ENCODE measurements around the gene FKBP10. TPM values are rescaled to one million over a fixed set of nuclear protein-coding genes. Genes with fewer than 3 reads are reported as not detected.

Gene FKBP10
- total and polyA plus RNA-seq, 2 donors (not counting 3 experiments of a cell fraction or from before 2014, with no cell fraction given) = 168 to 377 TPM

- Histone ChIP-seq H3K9me3 (replicated peaks; ENCODE audit: control insufficient read depth, insufficient read depth, low read length) (no peaks in the 10 kb centered on the region), H2AFZ (ENCODE audit: low read depth, low read length) (no peak overlapping the region), H3K79me2 (ENCODE audit: control insufficient read depth, insufficient read depth, low read length) (no peaks in the 10 kb centered on the region), H3K4me2 (ENCODE audit: insufficient read depth, low read length) (no peak overlapping the region), H3K9ac (replicated peaks; ENCODE audit: extremely low read depth, insufficient read depth, low read length) (no peak overlapping the region), H3K27ac (ENCODE audit: insufficient read depth, low read depth, low read length) (no peak overlapping the region), H3K36me3 (ENCODE audit: control insufficient read depth in 2 of 2, extremely low read depth in 1 of 2, insufficient read depth in 2 of 2, low read length in 2 of 2) (peaks cover 5 to 59% of the 10 kb centered on the region in 2 experiments), H3K9me1 (replicated peaks; ENCODE audit: control insufficient read depth, extremely low read depth, insufficient read depth, low read length) (no peaks in the 10 kb centered on the region), H3K27me3 (ENCODE audit: control insufficient read depth in 2 of 2, insufficient read depth in 2 of 2, low read length in 2 of 2) (no peaks in the 10 kb centered on the region), H3K4me3 (replicated peaks in 1 of 3; ENCODE audit: insufficient read depth in 1 of 3, low read depth in 1 of 3, low read length in 3 of 3) (no peak overlapping the region), H4K20me1 (replicated peaks; ENCODE audit: control insufficient read depth, extremely low read depth, insufficient read depth, low read length) (no peaks in the 10 kb centered on the region), H3K4me1 (ENCODE audit: control insufficient read depth, extremely low read depth, insufficient read depth, low read length) (no peaks in the 10 kb centered on the region)
- TF ChIP-seq EZH2 (IDR thresholded peaks at IDR 0.05; ENCODE audit: borderline replicate concordance, low read depth, low read length, severe bottlenecking) = no peak
- POLR2A ChIA-PET = interaction anchor here (0.7 kb wide), 1 partner anchor 10 kb away, joined by 3 read pairs; no protein-coding TSS in a partner anchor
- no peak for FAIRE-seq
- BruUV-seq (replicated peaks) = no TSS peak
- intact Hi-C loops (cut with micrococcal nuclease) = no loop called here
- CTCF ChIA-PET = interaction anchor here (1.6 kb wide), 1 partner anchor 23 kb away, joined by 5 read pairs; the partner anchor contains the start of gene JUP
- no peak for DNase-seq (ENCODE audit: low read depth, low spot score)
- dilution Hi-C loops (cut with MboI; ENCODE audit: extremely low pct_ligation_motif_present, low sequenced_read_pairs) = no loop called here
Measured at GRCh38 chr17:41763327-41763726, 49.5 kb upstream of the FKBP10 start.

- H3K9ac ChIP-seq (replicated peaks; ENCODE audit: extremely low read depth, insufficient read depth, low read length) = no peak overlapping the region
- H3K79me2 ChIP-seq (ENCODE audit: control insufficient read depth, insufficient read depth, low read length) = no peaks in the 10 kb centered on the region
- TF ChIP-seq EZH2 (IDR thresholded peaks at IDR 0.05; ENCODE audit: borderline replicate concordance, low read depth, low read length, severe bottlenecking) (no peak), FOS (IDR thresholded peaks at IDR 0.05; ENCODE audit: borderline replicate concordance, insufficient read depth, low read length) (no peak), GATA2 (IDR thresholded peaks at IDR 0.05; ENCODE audit: insufficient read depth, insufficient read length, low read depth, low read length) (no peak), JUN (IDR thresholded peaks at IDR 0.05; ENCODE audit: borderline replicate concordance, insufficient read depth, insufficient read length, low read depth) (no peak), MAX (IDR thresholded peaks at IDR 0.05; ENCODE audit: insufficient read depth, insufficient read length) (no peak), POLR2A (IDR thresholded peaks at IDR 0.05; ENCODE audit: low read depth, low read length) (no peak), POLR2AphosphoS5 (IDR thresholded peaks at IDR 0.05; ENCODE audit: insufficient read depth, low read depth, low read length) (no peak), CTCF (IDR thresholded peaks at IDR 0.05; ENCODE audit: extremely low read depth in 1 of 2, insufficient read depth in 1 of 2, low read depth in 1 of 2, low read length in 2 of 2) (no peak), MYC (IDR thresholded peaks at IDR 0.05; ENCODE audit: low read depth, low read length) (no peak)
- no peak for DNase-seq (ENCODE audit: low read depth, low spot score)
- CTCF ChIA-PET = interaction anchor here (5.7 kb wide), 1 partner anchor 20 kb away, joined by 25 read pairs; the partner anchor contains the start of gene JUP
- intact Hi-C loops (cut with micrococcal nuclease) = no loop called here
- dilution Hi-C loops (cut with MboI; ENCODE audit: extremely low pct_ligation_motif_present, low sequenced_read_pairs) = no loop called here
- H3K4me1 ChIP-seq (ENCODE audit: control insufficient read depth, extremely low read depth, insufficient read depth, low read length) = no peaks in the 10 kb centered on the region
- H3K27me3 ChIP-seq (ENCODE audit: control insufficient read depth in 2 of 2, insufficient read depth in 2 of 2, low read length in 2 of 2) = no peaks in the 10 kb centered on the region
- no peaks in the 10 kb centered on the region for H3K9me1 ChIP-seq (replicated peaks; ENCODE audit: control insufficient read depth, extremely low read depth, insufficient read depth, low read length)
- peaks cover 10 to 70% of the 10 kb centered on the region in 2 experiments for H3K36me3 ChIP-seq (ENCODE audit: control insufficient read depth in 2 of 2, extremely low read depth in 1 of 2, insufficient read depth in 2 of 2, low read length in 2 of 2)
- H3K27ac ChIP-seq (ENCODE audit: insufficient read depth, low read depth, low read length) = no peak overlapping the region
- FAIRE-seq = no peak
- H3K9me3 ChIP-seq (replicated peaks; ENCODE audit: control insufficient read depth, insufficient read depth, low read length) = no peaks in the 10 kb centered on the region
- H3K4me3 ChIP-seq (replicated peaks in 1 of 3; ENCODE audit: insufficient read depth in 1 of 3, low read depth in 1 of 3, low read length in 3 of 3) = no peak overlapping the region
- no peaks in the 10 kb centered on the region for H4K20me1 ChIP-seq (replicated peaks; ENCODE audit: control insufficient read depth, extremely low read depth, insufficient read depth, low read length)
- H3K4me2 ChIP-seq (ENCODE audit: insufficient read depth, low read length) = no peak overlapping the region
- no TSS peak for BruUV-seq (replicated peaks)
- no peak overlapping the region for H2AFZ ChIP-seq (ENCODE audit: low read depth, low read length)
- POLR2A ChIA-PET = no interaction called here
Measured at GRCh38 chr17:41766135-41766534, 46.7 kb upstream of the FKBP10 start.
